H9 (cell line): Measurements from ENCODE around the gene CYFIP1. TPM values are rescaled to one million over a fixed set of nuclear protein-coding genes. Genes with fewer than 3 reads are reported as not detected.
A peak's percentile ranks its signal among the peaks of the same experiment; 100 is the strongest.

ENCODE experiments used
- DNase-seq: peaks from one replicate; pipeline ENCODE4 v3.0.0-alpha.2; 2017
- H2AFZ ChIP-seq: one replicate; pipeline ENCODE4 v1.6.1; 2013; ENCODE audit warnings: mild to moderate bottlenecking, low read length, control low read depth, moderate library complexity
- H2AK5ac ChIP-seq: 2 replicates; pipeline ENCODE4 v1.6.1; 2013; ENCODE audit warnings: low read length, control low read depth, mixed read lengths; ENCODE audit not compliant: insufficient read length
- H2BK120ac ChIP-seq: one replicate; pipeline ENCODE4 v1.6.1; 2013; ENCODE audit warnings: low read depth, mild to moderate bottlenecking, low read length, control low read depth, inconsistent platforms; ENCODE audit not compliant: poor library complexity, severe bottlenecking
- H2BK12ac ChIP-seq: 2 replicates; pipeline ENCODE4 v1.6.1; 2013; ENCODE audit warnings: low read length, control low read depth, mixed read lengths, low read depth; ENCODE audit not compliant: insufficient read length
- H2BK15ac ChIP-seq: 2 replicates; pipeline ENCODE4 v1.6.1; 2013; ENCODE audit warnings: low read depth, low read length, control low read depth
- H2BK20ac ChIP-seq: one replicate; pipeline ENCODE4 v1.6.1; 2013; ENCODE audit warnings: low read depth, mild to moderate bottlenecking, low read length, control low read depth, inconsistent platforms; ENCODE audit not compliant: poor library complexity, severe bottlenecking
- H2BK5ac ChIP-seq: 2 replicates; pipeline ENCODE4 v1.6.1; 2013; ENCODE audit warnings: low read length, control low read depth, mixed read lengths; ENCODE audit not compliant: insufficient read length
- H3K14ac ChIP-seq: 2 replicates; pipeline ENCODE4 v1.6.1; 2013; ENCODE audit warnings: low read length, control low read depth; ENCODE audit not compliant: insufficient read depth
- H3K18ac ChIP-seq: 2 replicates; pipeline ENCODE4 v1.6.1; 2013; ENCODE audit warnings: low read depth, mild to moderate bottlenecking, mixed read lengths, low read length, control low read depth; ENCODE audit not compliant: insufficient read length
- H3K23ac ChIP-seq: 2 replicates; pipeline ENCODE4 v1.6.1; 2013; ENCODE audit warnings: low read length, control low read depth, mixed read lengths, low read depth; ENCODE audit not compliant: insufficient read length
- H3K23me2 ChIP-seq: 2 replicates; pipeline ENCODE4 v1.6.1; 2013; ENCODE audit warnings: low read depth, mild to moderate bottlenecking, mixed read lengths, low read length, control low read depth; ENCODE audit not compliant: insufficient read length, poor library complexity, severe bottlenecking
- H3K27ac ChIP-seq: 2 replicates; pipeline ENCODE4 v1.5.1; 2013; ENCODE audit warnings: low read length, control low read depth, mixed read lengths, low read depth; ENCODE audit not compliant: insufficient read length
- H3K27me3 ChIP-seq: 2 replicates; pipeline ENCODE4 v1.6.1; 2013; ENCODE audit warnings: low read length, control low read depth, inconsistent platforms; ENCODE audit not compliant: insufficient read depth
- H3K4ac ChIP-seq: 2 replicates; pipeline ENCODE4 v1.6.1; 2013; ENCODE audit warnings: low read depth, mild to moderate bottlenecking, control low read depth, inconsistent platforms, low read length, moderate library complexity
- H3K4me1 ChIP-seq: 2 replicates; pipeline ENCODE4 v1.6.1; 2013; ENCODE audit warnings: low read length, control low read depth, inconsistent platforms; ENCODE audit not compliant: insufficient read depth
- H3K4me2 ChIP-seq: 2 replicates; pipeline ENCODE4 v1.6.1; 2013; ENCODE audit warnings: low read length, control low read depth, mixed read lengths; ENCODE audit not compliant: insufficient read length, insufficient read depth
- H3K56ac ChIP-seq: 2 replicates; pipeline ENCODE4 v1.6.1; 2013; ENCODE audit warnings: low read depth, mild to moderate bottlenecking, mixed read lengths, low read length, control low read depth; ENCODE audit not compliant: insufficient read length
- H3K79me1 ChIP-seq: 2 replicates; pipeline ENCODE4 v1.6.1; 2013; ENCODE audit warnings: low read depth, mild to moderate bottlenecking, moderate library complexity, low read length, control low read depth, inconsistent platforms; ENCODE audit not compliant: insufficient read depth, poor library complexity, severe bottlenecking
- H3K79me2 ChIP-seq: 2 replicates; pipeline ENCODE4 v1.6.1; 2013; ENCODE audit warnings: low read length, control low read depth, inconsistent platforms; ENCODE audit not compliant: insufficient read depth
- H3K9ac ChIP-seq: 2 replicates; pipeline ENCODE4 v1.6.1; 2013; ENCODE audit warnings: low read length, control low read depth, mixed read lengths; ENCODE audit not compliant: insufficient read length; ENCODE audit errors: extremely low read depth
- H3K9me3 ChIP-seq: one replicate; pipeline ENCODE4 v1.6.1; 2013; ENCODE audit warnings: low read depth, low read length, inconsistent platforms; ENCODE audit not compliant: control insufficient read depth
- H3T11ph ChIP-seq: one replicate; pipeline ENCODE4 v1.6.1; 2013; ENCODE audit warnings: mild to moderate bottlenecking, low read length, control low read depth, inconsistent platforms
- H4K20me1 ChIP-seq: one replicate; pipeline ENCODE4 v1.6.1; 2013; ENCODE audit not compliant: control insufficient read depth, insufficient read length, insufficient read depth
- H4K5ac ChIP-seq: 2 replicates; pipeline ENCODE4 v1.6.1; 2013; ENCODE audit warnings: low read depth, mild to moderate bottlenecking, mixed read lengths, low read length, control low read depth; ENCODE audit not compliant: insufficient read length
- H4K8ac ChIP-seq: replicated peaks from 2 replicates; pipeline ENCODE4 v1.6.1; 2013; ENCODE audit warnings: low read length, control low read depth, mixed read lengths, low read depth; ENCODE audit not compliant: insufficient read length
- H4K91ac ChIP-seq: 2 replicates; pipeline ENCODE4 v1.6.1; 2013; ENCODE audit warnings: low read depth, mild to moderate bottlenecking, moderate library complexity, mixed read lengths, low read length, control low read depth; ENCODE audit not compliant: insufficient read length
- H3K27ac Mint-ChIP-seq, 3 experiments: 2 replicates in 2 of 3; 3 replicates in 1 of 3; pipeline ENCODE4 v1.8.0; 2020 to 2021; ENCODE audit warnings: mixed read lengths in 3 of 3, mild to moderate bottlenecking in 1 of 3, moderate library complexity in 1 of 3
- H3K27me3 Mint-ChIP-seq: 2 replicates; pipeline ENCODE4 v1.8.0; 2021; ENCODE audit warnings: low read depth, mild to moderate bottlenecking, moderate library complexity, mixed read lengths
- H3K36me3 Mint-ChIP-seq, 3 experiments: 2 replicates in 2 of 3; 3 replicates in 1 of 3; pipeline ENCODE4 v1.8.0; 2020 to 2021; ENCODE audit warnings: low read depth in 3 of 3, mixed read lengths in 3 of 3; ENCODE audit not compliant: insufficient read depth in 1 of 3
- H3K4me1 Mint-ChIP-seq, 2 experiments: 2 replicates each; pipeline ENCODE4 v1.8.0; 2020; ENCODE audit warnings: mixed read lengths in 2 of 2
- H3K4me3 Mint-ChIP-seq, 2 experiments: 2 replicates in 1 of 2; 3 replicates in 1 of 2; pipeline ENCODE4 v1.8.0; 2020 to 2021; ENCODE audit warnings: mild to moderate bottlenecking in 2 of 2, mixed read lengths in 2 of 2, moderate library complexity in 1 of 2
- H3K9me3 Mint-ChIP-seq, 2 experiments: 2 replicates in 1 of 2; 3 replicates in 1 of 2; pipeline ENCODE4 v1.8.0; 2020; ENCODE audit warnings: mild to moderate bottlenecking in 2 of 2, mixed read lengths in 2 of 2, moderate library complexity in 1 of 2
- WGBS: extraction: QIAGEN DNeasy Blood & Tissue Kit; methylation state at CpG from one replicate; pipeline ENCODE4 v1.1.7; 2013; ENCODE audit warnings: missing lambda C conversion rate, low lambda C conversion rate, mixed read lengths; ENCODE audit not compliant: insufficient read length; ENCODE audit errors: extremely low coverage; 5-methylcytosine and 5-hydroxymethylcytosine counted together
- total RNA-seq: library from RNA; stranded (reverse); gene quantifications from 2 replicates; pipeline ENCODE4 v1.2.1, GENCODE V29; 2021
- TF ChIP-seq, protein P1 (sequence below): fragments of 200-600 bp; sonication (generic); conservative IDR thresholded peaks from 3 replicates; pipeline ENCODE4 v1.8.0; 2021; ENCODE audit warnings: antibody characterized with exemption, mild to moderate bottlenecking

CYFIP1 gene
- total RNA-seq, 1 experiment from 2014 or later = 71.2 TPM

DNA sequence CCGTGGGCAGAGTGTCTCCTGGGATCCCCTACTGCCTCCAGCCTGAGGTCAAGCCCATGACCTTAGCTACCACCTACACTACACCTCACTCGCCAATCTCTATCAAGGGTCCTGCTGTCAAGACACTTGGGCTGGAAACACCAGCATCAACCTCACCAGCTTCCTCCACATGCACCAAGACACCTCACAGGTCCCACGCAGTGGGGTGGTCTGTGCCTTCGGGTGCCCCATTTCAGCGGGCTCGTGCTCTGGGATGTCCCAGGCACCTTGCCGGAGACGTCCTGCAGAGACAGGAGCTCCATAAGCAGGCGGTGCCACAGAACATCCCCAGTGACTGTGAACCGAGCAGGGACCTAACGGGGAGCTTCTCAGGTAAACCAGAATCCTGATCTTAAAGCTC lies 20.0 kb downstream of the CYFIP1 start:
- no peak overlapping the region for H4K5ac ChIP-seq
- no peaks in the 10 kb centered on the region; the same call in 1 of the 2 replicates for H3K79me2 ChIP-seq
- no peak overlapping the region for H3K4ac ChIP-seq
- no peak overlapping the region for H2AK5ac ChIP-seq
- H3K9me3 Mint-ChIP-seq = no peaks in the 10 kb centered on the region
- no peaks in the 10 kb centered on the region for H3K4me1 ChIP-seq
- no peak overlapping the region for H2BK12ac ChIP-seq
- H3K36me3 Mint-ChIP-seq = no peaks in the 10 kb centered on the region
- DNase-seq = no peak
- H3K23me2 ChIP-seq = no peaks in the 10 kb centered on the region
- peaks cover 31% of the 10 kb centered on the region for H3K27me3 Mint-ChIP-seq
- H3K4me1 Mint-ChIP-seq = peaks cover 6 to 18% of the 10 kb centered on the region in 2 experiments; a peak in 3 of 4 replicates
- no peaks in the 10 kb centered on the region for H4K20me1 ChIP-seq
- H2BK15ac ChIP-seq = no peak overlapping the region
- H3K4me2 ChIP-seq = no peak overlapping the region
- no peak overlapping the region for H4K91ac ChIP-seq
- no peak overlapping the region for H3T11ph ChIP-seq
- no peak overlapping the region for H3K56ac ChIP-seq
- no peak overlapping the region for H3K4me3 Mint-ChIP-seq
- no peak overlapping the region for H2BK120ac ChIP-seq
- H3K27ac ChIP-seq = no peak overlapping the region
- no peak overlapping the region for H4K8ac ChIP-seq
- no peak overlapping the region for H2AFZ ChIP-seq
- no peak overlapping the region for H3K23ac ChIP-seq
- WGBS = no CpG with 5 or more reads among the region's 11 CpGs
- H3K9me3 ChIP-seq = no peaks in the 10 kb centered on the region
- H3K27me3 ChIP-seq = no peaks in the 10 kb centered on the region; the same call in 1 of the 2 replicates
- no peak overlapping the region; the same call in 1 of the 2 replicates for H3K14ac ChIP-seq
- H3K79me1 ChIP-seq = no peaks in the 10 kb centered on the region
- H3K9ac ChIP-seq = no peak overlapping the region
- TF ChIP-seq, protein P1, sequence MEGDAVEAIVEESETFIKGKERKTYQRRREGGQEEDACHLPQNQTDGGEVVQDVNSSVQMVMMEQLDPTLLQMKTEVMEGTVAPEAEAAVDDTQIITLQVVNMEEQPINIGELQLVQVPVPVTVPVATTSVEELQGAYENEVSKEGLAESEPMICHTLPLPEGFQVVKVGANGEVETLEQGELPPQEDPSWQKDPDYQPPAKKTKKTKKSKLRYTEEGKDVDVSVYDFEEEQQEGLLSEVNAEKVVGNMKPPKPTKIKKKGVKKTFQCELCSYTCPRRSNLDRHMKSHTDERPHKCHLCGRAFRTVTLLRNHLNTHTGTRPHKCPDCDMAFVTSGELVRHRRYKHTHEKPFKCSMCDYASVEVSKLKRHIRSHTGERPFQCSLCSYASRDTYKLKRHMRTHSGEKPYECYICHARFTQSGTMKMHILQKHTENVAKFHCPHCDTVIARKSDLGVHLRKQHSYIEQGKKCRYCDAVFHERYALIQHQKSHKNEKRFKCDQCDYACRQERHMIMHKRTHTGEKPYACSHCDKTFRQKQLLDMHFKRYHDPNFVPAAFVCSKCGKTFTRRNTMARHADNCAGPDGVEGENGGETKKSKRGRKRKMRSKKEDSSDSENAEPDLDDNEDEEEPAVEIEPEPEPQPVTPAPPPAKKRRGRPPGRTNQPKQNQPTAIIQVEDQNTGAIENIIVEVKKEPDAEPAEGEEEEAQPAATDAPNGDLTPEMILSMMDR = no peak
- no peak overlapping the region for H3K18ac ChIP-seq
- H2BK20ac ChIP-seq = no peak overlapping the region
- H3K27ac Mint-ChIP-seq = peak overlapping the region in 1 of 3 experiments; percentile 60; a peak in 1 of 7 replicates
- no peak overlapping the region for H2BK5ac ChIP-seq
